ENCODE data around the gene CEND1.

CEND1 gene

DNA sequence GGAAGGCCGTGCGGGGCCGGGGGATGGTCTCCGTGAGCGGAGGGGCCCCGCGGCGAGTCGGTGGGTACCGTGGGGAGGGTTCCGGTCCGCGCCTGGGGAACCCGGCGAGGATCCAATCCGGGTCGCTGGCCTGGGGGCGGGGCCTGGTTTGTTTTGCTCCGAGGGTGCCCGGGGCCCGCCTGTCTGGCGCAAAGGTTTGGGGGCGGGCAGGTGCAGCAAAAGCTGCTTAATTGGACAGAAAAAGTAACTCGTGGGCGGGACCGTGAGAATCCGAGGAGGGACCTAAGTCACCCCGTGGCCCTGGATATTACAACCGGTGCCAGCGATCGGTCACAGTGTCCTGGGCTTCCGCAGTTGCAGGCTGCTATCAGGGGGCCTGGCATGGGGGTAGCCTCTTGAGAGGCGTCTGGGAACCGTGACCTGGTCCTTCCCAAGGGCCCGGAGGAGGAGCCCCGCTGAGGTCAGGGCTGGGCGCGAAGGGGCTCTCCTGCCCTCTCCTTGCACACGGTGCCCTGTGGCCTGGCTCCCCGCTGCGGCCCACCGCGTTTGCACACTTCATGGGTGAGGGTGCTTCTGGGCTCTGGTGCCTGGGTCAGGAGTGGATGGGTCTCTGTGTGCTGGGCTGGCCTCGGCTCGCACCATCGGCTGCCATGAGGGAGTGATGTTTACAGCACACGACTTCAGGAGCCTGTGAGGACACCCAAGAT is 30.2 kb upstream of the CEND1 start:
- H3K27ac ChIP-seq (ENCODE audit: low read length), result peak overlapping the region; percentile 76
- TF ChIP-seq, protein P1, sequence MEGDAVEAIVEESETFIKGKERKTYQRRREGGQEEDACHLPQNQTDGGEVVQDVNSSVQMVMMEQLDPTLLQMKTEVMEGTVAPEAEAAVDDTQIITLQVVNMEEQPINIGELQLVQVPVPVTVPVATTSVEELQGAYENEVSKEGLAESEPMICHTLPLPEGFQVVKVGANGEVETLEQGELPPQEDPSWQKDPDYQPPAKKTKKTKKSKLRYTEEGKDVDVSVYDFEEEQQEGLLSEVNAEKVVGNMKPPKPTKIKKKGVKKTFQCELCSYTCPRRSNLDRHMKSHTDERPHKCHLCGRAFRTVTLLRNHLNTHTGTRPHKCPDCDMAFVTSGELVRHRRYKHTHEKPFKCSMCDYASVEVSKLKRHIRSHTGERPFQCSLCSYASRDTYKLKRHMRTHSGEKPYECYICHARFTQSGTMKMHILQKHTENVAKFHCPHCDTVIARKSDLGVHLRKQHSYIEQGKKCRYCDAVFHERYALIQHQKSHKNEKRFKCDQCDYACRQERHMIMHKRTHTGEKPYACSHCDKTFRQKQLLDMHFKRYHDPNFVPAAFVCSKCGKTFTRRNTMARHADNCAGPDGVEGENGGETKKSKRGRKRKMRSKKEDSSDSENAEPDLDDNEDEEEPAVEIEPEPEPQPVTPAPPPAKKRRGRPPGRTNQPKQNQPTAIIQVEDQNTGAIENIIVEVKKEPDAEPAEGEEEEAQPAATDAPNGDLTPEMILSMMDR (IDR thresholded peaks at IDR 0.05; ENCODE audit: borderline replicate concordance, extremely low read depth, low read length, poor library complexity, severe bottlenecking), result no peak
- no peak for TF ChIP-seq EZH2 (IDR thresholded peaks at IDR 0.05; ENCODE audit: borderline replicate concordance, low read depth, low read length, severe bottlenecking)
- no peaks in the 10 kb centered on the region for H3K27me3 ChIP-seq (ENCODE audit: insufficient read depth, low read length, poor library complexity)
- H3K79me2 ChIP-seq (ENCODE audit: insufficient read depth, low read length), result peaks cover 23% of the 10 kb centered on the region
- peaks cover 32% of the 10 kb centered on the region for H4K20me1 ChIP-seq (ENCODE audit: insufficient read depth, low read length)
- ATAC-seq (ENCODE audit: insufficient read depth, low read depth), result peak; percentile 74
- peak; percentile 92 for DNase-seq
- peak overlapping the region; percentile 74 to 87 for H3K4me3 ChIP-seq (ENCODE audit: low read depth in 1 of 2, low read length in 2 of 2)
- no peaks in the 10 kb centered on the region for H3K9me3 ChIP-seq (ENCODE audit: insufficient read depth, low read length, severe bottlenecking)
- peaks cover 34% of the 10 kb centered on the region for H3K36me3 ChIP-seq (ENCODE audit: insufficient read depth, low read length)
- H3K4me2 ChIP-seq (ENCODE audit: insufficient read depth, low read length), result peak overlapping the region; percentile 100
- peak overlapping the region; percentile 58 for H2AFZ ChIP-seq (ENCODE audit: low read depth, low read length)
- peaks cover 26% of the 10 kb centered on the region for H3K4me1 ChIP-seq (ENCODE audit: insufficient read depth, low read length)
- peak overlapping the region; percentile 92 for H3K9ac ChIP-seq (ENCODE audit: low read depth, low read length)

- peaks cover 26% of the 10 kb centered on the region for H3K4me1 ChIP-seq (ENCODE audit: insufficient read depth, low read length)
- H3K9me3 ChIP-seq (ENCODE audit: insufficient read depth, low read length, severe bottlenecking), result no peaks in the 10 kb centered on the region
- H4K20me1 ChIP-seq (ENCODE audit: insufficient read depth, low read length), result peaks cover 30% of the 10 kb centered on the region
- H3K36me3 ChIP-seq (ENCODE audit: insufficient read depth, low read length), result peaks cover 27% of the 10 kb centered on the region
- peak overlapping the region; percentile 92 for H3K9ac ChIP-seq (ENCODE audit: low read depth, low read length)
- H2AFZ ChIP-seq (ENCODE audit: low read depth, low read length), result peak overlapping the region; percentile 64
- DNase-seq, result peak; percentile 93
- TF ChIP-seq EZH2 (IDR thresholded peaks at IDR 0.05; ENCODE audit: borderline replicate concordance, low read depth, low read length, severe bottlenecking), result no peak
- TF ChIP-seq, protein P1 (IDR thresholded peaks at IDR 0.05; ENCODE audit: borderline replicate concordance, extremely low read depth, low read length, poor library complexity, severe bottlenecking), result peak; percentile 28
- no peaks in the 10 kb centered on the region for H3K27me3 ChIP-seq (ENCODE audit: insufficient read depth, low read length, poor library complexity)
- H3K27ac ChIP-seq (ENCODE audit: low read length), result peak overlapping the region; percentile 76
- peak overlapping the region; percentile 74 to 87 for H3K4me3 ChIP-seq (ENCODE audit: low read depth in 1 of 2, low read length in 2 of 2)
- H3K4me2 ChIP-seq (ENCODE audit: insufficient read depth, low read length), result peak overlapping the region; percentile 100
- peak; percentile 76 for ATAC-seq (ENCODE audit: insufficient read depth, low read depth)
- peaks cover 23% of the 10 kb centered on the region for H3K79me2 ChIP-seq (ENCODE audit: insufficient read depth, low read length)
Measured at GRCh38 chr11:819129-819931, 29.4 kb upstream of the CEND1 start.

DNA sequence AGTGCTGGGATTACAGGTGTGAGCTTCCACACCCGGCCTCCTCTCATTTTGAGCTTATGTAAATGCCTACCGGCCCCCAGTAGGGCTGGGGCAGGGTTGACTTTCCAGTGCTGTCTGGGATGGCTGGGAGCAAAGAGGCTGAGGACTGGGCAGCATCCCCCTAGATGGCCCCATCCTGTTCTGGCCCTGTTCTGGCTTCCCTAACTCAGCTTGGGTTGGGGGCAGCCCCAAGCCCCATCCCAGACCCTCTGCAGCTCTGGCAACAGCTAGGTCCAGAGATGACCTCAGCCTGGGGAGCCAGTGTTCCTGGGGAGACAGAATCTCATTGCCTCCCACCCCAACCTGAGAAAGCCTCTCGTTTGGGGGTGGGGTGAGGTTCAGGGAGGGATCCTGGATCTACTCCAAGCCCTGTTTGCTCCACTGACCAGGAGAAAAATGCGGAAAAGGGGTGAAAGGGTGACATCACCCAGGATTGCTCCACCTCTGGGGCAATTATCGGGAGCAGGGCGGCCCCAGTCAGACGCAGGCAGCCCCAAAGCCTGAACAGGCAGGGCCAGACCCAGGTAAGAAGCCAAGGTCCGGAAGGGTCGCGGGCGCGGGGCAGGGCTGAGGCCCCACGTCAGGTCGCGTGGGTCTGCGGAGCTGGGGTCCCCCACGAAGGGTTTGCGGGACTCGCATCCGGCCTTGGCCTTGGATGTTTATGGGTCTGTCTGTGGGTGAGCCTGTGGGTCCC is 28.7 kb upstream of the CEND1 start, which contains the start of gene PNPLA2:
TSS of gene PNPLA2 (plus strand) at position 519 of the 733 bp plus-strand sequence. CDS start 805 bp downstream, outside the sequence.
- Histone ChIP-seq H3K9me3 (ENCODE audit: insufficient read depth, low read length, severe bottlenecking) (no peaks in the 10 kb centered on the region), H3K79me2 (ENCODE audit: insufficient read depth, low read length) (peaks cover 23% of the 10 kb centered on the region), H3K4me2 (ENCODE audit: insufficient read depth, low read length) (peak within 1 kb of the TSS; percentile 100), H2AFZ (ENCODE audit: low read depth, low read length) (peak within 1 kb of the TSS; percentile 64), H3K36me3 (ENCODE audit: insufficient read depth, low read length) (peaks cover 23% of the 10 kb centered on the region), H3K4me1 (ENCODE audit: insufficient read depth, low read length) (peaks cover 26% of the 10 kb centered on the region), H4K20me1 (ENCODE audit: insufficient read depth, low read length) (peaks cover 34% of the 10 kb centered on the region), H3K4me3 (ENCODE audit: low read depth in 1 of 2, low read length in 2 of 2) (peak within 1 kb of the TSS; percentile 74 to 87), H3K27ac (ENCODE audit: low read length) (peak within 1 kb of the TSS; percentile 76), H3K27me3 (ENCODE audit: insufficient read depth, low read length, poor library complexity) (no peaks in the 10 kb centered on the region), H3K9ac (ENCODE audit: low read depth, low read length) (peak within 1 kb of the TSS; percentile 92)
- TF ChIP-seq EZH2 (IDR thresholded peaks at IDR 0.05; ENCODE audit: borderline replicate concordance, low read depth, low read length, severe bottlenecking), result no peak
- DNase-seq (no peak), ATAC-seq (ENCODE audit: insufficient read depth, low read depth) (no peak)

Data from DND-41 (cell line).